HepG2 (cell line): Measurements from ENCODE around the gene MYO3B. TPM values are rescaled to one million over a fixed set of nuclear protein-coding genes. Genes with fewer than 3 reads are reported as not detected.

Experiments used
- AKAP8 ChIP-seq: sonication (generic); formaldehyde crosslinking; IDR thresholded peaks from 2 replicates; pipeline ENCODE4 v1.5.1; 2020; ENCODE audit warnings: mild to moderate bottlenecking, missing genetic modification reagents
- ARNT ChIP-seq: fragments of 450-650 bp; IDR thresholded peaks from 2 replicates; pipeline ENCODE4 v1.6.1; 2017
- ATAD3A ChIP-seq: sonication (generic); formaldehyde crosslinking; IDR thresholded peaks from 2 replicates; pipeline ENCODE4 v1.4.0; 2020; ENCODE audit warnings: missing genetic modification reagents
- CC2D1A ChIP-seq: sonication (generic); formaldehyde crosslinking; IDR thresholded peaks from 2 replicates; pipeline ENCODE4 v1.8.1; 2023; ENCODE audit warnings: mild to moderate bottlenecking, missing genetic modification reagents
- HDAC6 ChIP-seq: fragments of 200-600 bp; sonication (generic); IDR thresholded peaks from 2 replicates; pipeline ENCODE4 v1.7.0; 2017; ENCODE audit warnings: mild to moderate bottlenecking, antibody characterized with exemption, low read length, low read depth
- KLF6 ChIP-seq: IDR thresholded peaks from 2 replicates; pipeline ENCODE4 v1.8.0; 2016; ENCODE audit warnings: missing biosample characterization, missing genetic modification reagents
- MED1 ChIP-seq: sonication (generic); formaldehyde crosslinking; IDR thresholded peaks from 2 replicates; pipeline ENCODE4 v1.4.0; 2020; ENCODE audit warnings: missing genetic modification reagents
- NFYB ChIP-seq: sonication (generic); formaldehyde crosslinking; IDR thresholded peaks from 2 replicates; pipeline ENCODE4 v1.4.0; 2020; ENCODE audit warnings: missing genetic modification reagents
- PRDM10 ChIP-seq: sonication (generic); formaldehyde crosslinking; IDR thresholded peaks from 2 replicates; pipeline ENCODE4 v1.4.0; 2020; ENCODE audit warnings: low read depth, missing genetic modification reagents
- SRSF1 ChIP-seq: fragments of 200-400 bp; formaldehyde crosslinking; optimal IDR thresholded peaks from 2 replicates; pipeline ENCODE3; 2017; ENCODE audit warnings: mild to moderate bottlenecking, low read depth, low read length, moderate library complexity
- XBP1 ChIP-seq: sonication (generic); formaldehyde crosslinking; IDR thresholded peaks from 2 replicates; pipeline ENCODE4 v1.5.0; 2020; ENCODE audit warnings: missing genetic modification reagents
- ZNF292 ChIP-seq: sonication (generic); formaldehyde crosslinking; IDR thresholded peaks from 2 replicates; pipeline ENCODE4 v1.8.1; 2022; ENCODE audit warnings: mild to moderate bottlenecking, low read depth, missing genetic modification reagents, borderline replicate concordance
- ZNF335 ChIP-seq: sonication (generic); formaldehyde crosslinking; IDR thresholded peaks from 2 replicates; pipeline ENCODE4 v1.4.0; 2020; ENCODE audit warnings: missing genetic modification reagents
- polyA plus RNA-seq, 8 experiments: library from polyadenylated mRNA; depleted of rRNA in 3 of 8; stranded (reverse) in 7 of 8; unstranded in 1 of 8; fragments of >200 nt; fragmentation: Illumina TruSeq in 4 of 8; extraction: Trizol in 4 of 8; gene quantifications; 2 replicates each; pipeline versions ENCODE4 v1.2.1 to v1.2.3, GENCODE V29; 2011 to 2016; ENCODE audit warnings: low read depth in 4 of 8, missing spikeins in 1 of 8, mixed read lengths in 1 of 8; ENCODE audit not compliant: insufficient read depth in 1 of 8
- total RNA-seq, 5 experiments: library from RNA; depleted of rRNA; stranded (reverse); fragments of >200 nt; fragmentation: Illumina TruSeq; extraction: Trizol; gene quantifications; 2 replicates each; pipeline ENCODE4 v1.2.3, GENCODE V29; 2016; ENCODE audit warnings: low read depth in 1 of 5
- TF ChIP-seq, protein P1 (sequence below): sonication (generic); formaldehyde crosslinking; IDR thresholded peaks from 2 replicates; pipeline ENCODE4 v1.9.0; 2022; ENCODE audit warnings: low read depth, missing genetic modification reagents
- TF ChIP-seq, protein P2 (sequence below): sonication (generic); formaldehyde crosslinking; IDR thresholded peaks from 2 replicates; pipeline ENCODE4 v1.5.1; 2020; ENCODE audit warnings: missing genetic modification reagents, mild to moderate bottlenecking, borderline replicate concordance
- TF ChIP-seq, protein P3 (sequence below): sonication (generic); formaldehyde crosslinking; IDR thresholded peaks from 2 replicates; pipeline ENCODE4 v1.9.0; 2021; ENCODE audit warnings: missing genetic modification reagents, borderline replicate concordance
- TF ChIP-seq, protein P4 (sequence below): sonication (generic); formaldehyde crosslinking; IDR thresholded peaks from 2 replicates; pipeline ENCODE4 v1.5.0; 2020; ENCODE audit warnings: missing genetic modification reagents
- TF ChIP-seq, protein P5 (sequence below): sonication (generic); formaldehyde crosslinking; IDR thresholded peaks from 2 replicates; pipeline ENCODE4 v1.8.0; 2023; ENCODE audit warnings: mild to moderate bottlenecking, missing genetic modification reagents

MYO3B gene
- total and polyA plus RNA-seq, 2 of the 13 experiments (the other 11 are each of a cell fraction or from before 2014, with no cell fraction given): 0.01 TPM; not detected in 1

- no peak for TF ChIP-seq XBP1
- TF ChIP-seq, protein P1, sequence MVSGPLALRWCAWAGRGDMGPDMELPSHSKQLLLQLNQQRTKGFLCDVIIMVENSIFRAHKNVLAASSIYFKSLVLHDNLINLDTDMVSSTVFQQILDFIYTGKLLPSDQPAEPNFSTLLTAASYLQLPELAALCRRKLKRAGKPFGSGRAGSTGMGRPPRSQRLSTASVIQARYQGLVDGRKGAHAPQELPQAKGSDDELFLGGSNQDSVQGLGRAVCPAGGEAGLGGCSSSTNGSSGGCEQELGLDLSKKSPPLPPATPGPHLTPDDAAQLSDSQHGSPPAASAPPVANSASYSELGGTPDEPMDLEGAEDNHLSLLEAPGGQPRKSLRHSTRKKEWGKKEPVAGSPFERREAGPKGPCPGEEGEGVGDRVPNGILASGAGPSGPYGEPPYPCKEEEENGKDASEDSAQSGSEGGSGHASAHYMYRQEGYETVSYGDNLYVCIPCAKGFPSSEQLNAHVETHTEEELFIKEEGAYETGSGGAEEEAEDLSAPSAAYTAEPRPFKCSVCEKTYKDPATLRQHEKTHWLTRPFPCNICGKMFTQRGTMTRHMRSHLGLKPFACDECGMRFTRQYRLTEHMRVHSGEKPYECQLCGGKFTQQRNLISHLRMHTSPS (CRISPR knock-in tag): no peak
- no peak for TF ChIP-seq ARNT
- no peak for TF ChIP-seq ZNF335 (CRISPR knock-in tag)
- TF ChIP-seq, protein P2, sequence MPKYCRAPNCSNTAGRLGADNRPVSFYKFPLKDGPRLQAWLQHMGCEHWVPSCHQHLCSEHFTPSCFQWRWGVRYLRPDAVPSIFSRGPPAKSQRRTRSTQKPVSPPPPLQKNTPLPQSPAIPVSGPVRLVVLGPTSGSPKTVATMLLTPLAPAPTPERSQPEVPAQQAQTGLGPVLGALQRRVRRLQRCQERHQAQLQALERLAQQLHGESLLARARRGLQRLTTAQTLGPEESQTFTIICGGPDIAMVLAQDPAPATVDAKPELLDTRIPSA (CRISPR knock-in tag): no peak
- peak; percentile 60 for TF ChIP-seq MED1 (CRISPR knock-in tag)
- TF ChIP-seq, protein P3, sequence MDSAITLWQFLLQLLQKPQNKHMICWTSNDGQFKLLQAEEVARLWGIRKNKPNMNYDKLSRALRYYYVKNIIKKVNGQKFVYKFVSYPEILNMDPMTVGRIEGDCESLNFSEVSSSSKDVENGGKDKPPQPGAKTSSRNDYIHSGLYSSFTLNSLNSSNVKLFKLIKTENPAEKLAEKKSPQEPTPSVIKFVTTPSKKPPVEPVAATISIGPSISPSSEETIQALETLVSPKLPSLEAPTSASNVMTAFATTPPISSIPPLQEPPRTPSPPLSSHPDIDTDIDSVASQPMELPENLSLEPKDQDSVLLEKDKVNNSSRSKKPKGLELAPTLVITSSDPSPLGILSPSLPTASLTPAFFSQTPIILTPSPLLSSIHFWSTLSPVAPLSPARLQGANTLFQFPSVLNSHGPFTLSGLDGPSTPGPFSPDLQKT (CRISPR knock-in tag): no peak
- TF ChIP-seq HDAC6: no peak
- no peak for TF ChIP-seq NFYB (CRISPR knock-in tag)
- TF ChIP-seq, protein P4, sequence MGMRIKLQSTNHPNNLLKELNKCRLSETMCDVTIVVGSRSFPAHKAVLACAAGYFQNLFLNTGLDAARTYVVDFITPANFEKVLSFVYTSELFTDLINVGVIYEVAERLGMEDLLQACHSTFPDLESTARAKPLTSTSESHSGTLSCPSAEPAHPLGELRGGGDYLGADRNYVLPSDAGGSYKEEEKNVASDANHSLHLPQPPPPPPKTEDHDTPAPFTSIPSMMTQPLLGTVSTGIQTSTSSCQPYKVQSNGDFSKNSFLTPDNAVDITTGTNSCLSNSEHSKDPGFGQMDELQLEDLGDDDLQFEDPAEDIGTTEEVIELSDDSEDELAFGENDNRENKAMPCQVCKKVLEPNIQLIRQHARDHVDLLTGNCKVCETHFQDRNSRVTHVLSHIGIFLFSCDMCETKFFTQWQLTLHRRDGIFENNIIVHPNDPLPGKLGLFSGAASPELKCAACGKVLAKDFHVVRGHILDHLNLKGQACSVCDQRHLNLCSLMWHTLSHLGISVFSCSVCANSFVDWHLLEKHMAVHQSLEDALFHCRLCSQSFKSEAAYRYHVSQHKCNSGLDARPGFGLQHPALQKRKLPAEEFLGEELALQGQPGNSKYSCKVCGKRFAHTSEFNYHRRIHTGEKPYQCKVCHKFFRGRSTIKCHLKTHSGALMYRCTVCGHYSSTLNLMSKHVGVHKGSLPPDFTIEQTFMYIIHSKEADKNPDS: no peak
- TF ChIP-seq KLF6 (CRISPR knock-in tag): no peak
- no peak for TF ChIP-seq AKAP8 (CRISPR knock-in tag)
- no peak for TF ChIP-seq ZNF292
- no peak for TF ChIP-seq SRSF1
- no peak for TF ChIP-seq ATAD3A
- TF ChIP-seq, protein P5, sequence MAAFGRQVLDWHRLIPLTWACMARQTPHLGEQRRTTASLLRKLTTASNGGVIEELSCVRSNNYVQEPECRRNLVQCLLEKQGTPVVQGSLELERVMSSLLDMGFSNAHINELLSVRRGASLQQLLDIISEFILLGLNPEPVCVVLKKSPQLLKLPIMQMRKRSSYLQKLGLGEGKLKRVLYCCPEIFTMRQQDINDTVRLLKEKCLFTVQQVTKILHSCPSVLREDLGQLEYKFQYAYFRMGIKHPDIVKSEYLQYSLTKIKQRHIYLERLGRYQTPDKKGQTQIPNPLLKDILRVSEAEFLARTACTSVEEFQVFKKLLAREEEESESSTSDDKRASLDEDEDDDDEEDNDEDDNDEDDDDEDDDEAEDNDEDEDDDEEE (CRISPR knock-in tag): no peak
- no peak for TF ChIP-seq CC2D1A (CRISPR knock-in tag)
- peak; percentile 56; the same call in 1 of the 2 replicates for TF ChIP-seq PRDM10 (CRISPR knock-in tag)
Observed at GRCh38 chr2:170157025-170157684, 20.8 kb upstream of the MYO3B start (continued).
